Fibroblast of lung (primary cell): Measurements from ENCODE around the gene SAP130. TPM values are rescaled to one million over a fixed set of nuclear protein-coding genes. Genes with fewer than 3 reads are reported as not detected.

Experiments
- DNase-seq, 2 donors: peaks; one replicate each; pipeline versions ENCODE4 v3.0.0 to v3.0.0-alpha.2; 2010; ENCODE audit warnings: low read depth in 2 of 2
- H2AFZ ChIP-seq: 2 replicates; pipeline ENCODE4 v1.5.1; 2012; ENCODE audit warnings: low read length, control low read depth, inconsistent platforms
- H3K27ac ChIP-seq: 2 replicates; pipeline ENCODE4 v1.5.1; 2011; ENCODE audit warnings: low read length, control low read depth; ENCODE audit not compliant: insufficient read depth
- H3K27me3 ChIP-seq: 2 replicates; pipeline ENCODE4 v1.5.1; 2011; ENCODE audit warnings: mild to moderate bottlenecking, low read length; ENCODE audit not compliant: control insufficient read depth, insufficient read depth
- H3K36me3 ChIP-seq: 2 replicates; pipeline ENCODE4 v1.5.1; 2011; ENCODE audit warnings: low read length; ENCODE audit not compliant: control insufficient read depth, insufficient read depth
- H3K4me1 ChIP-seq: 2 replicates; pipeline ENCODE4 v1.5.1; 2011; ENCODE audit warnings: low read length; ENCODE audit not compliant: control insufficient read depth, insufficient read depth; ENCODE audit errors: extremely low read depth
- H3K4me2 ChIP-seq: 2 replicates; pipeline ENCODE4 v1.5.1; 2011; ENCODE audit warnings: low read length, control low read depth; ENCODE audit not compliant: insufficient read depth; ENCODE audit errors: extremely low read depth
- H3K4me3 ChIP-seq, 4 experiments: fragments of 200-600 bp in 1 of 4; sonication (generic) in 1 of 4; replicated peaks in 1 of 4; 2 replicates each; pipeline ENCODE4 v1.5.1; 2011 to 2016; ENCODE audit warnings: low read length in 4 of 4, low read depth in 3 of 4, mild to moderate bottlenecking in 3 of 4, control low read depth in 2 of 4, inconsistent platforms in 1 of 4, mixed read lengths in 1 of 4; ENCODE audit not compliant: insufficient read depth in 1 of 4; ENCODE audit errors: control extremely low read depth in 1 of 4
- H3K79me2 ChIP-seq: 2 replicates; pipeline ENCODE4 v1.5.1; 2012; ENCODE audit warnings: mild to moderate bottlenecking, low read length, inconsistent platforms; ENCODE audit not compliant: control insufficient read depth, insufficient read depth
- H3K9ac ChIP-seq: 2 replicates; pipeline ENCODE4 v1.5.1; 2011; ENCODE audit warnings: mild to moderate bottlenecking, low read length, control low read depth; ENCODE audit not compliant: insufficient read depth
- H3K9me3 ChIP-seq: 2 replicates; pipeline ENCODE4 v1.5.1; 2012; ENCODE audit warnings: low read depth, low read length; ENCODE audit not compliant: control insufficient read depth, insufficient read depth
- H4K20me1 ChIP-seq: 2 replicates; pipeline ENCODE4 v1.5.1; 2011; ENCODE audit warnings: low read length; ENCODE audit not compliant: control insufficient read depth, insufficient read depth; ENCODE audit errors: extremely low read depth
- EZH2 ChIP-seq: IDR thresholded peaks from 2 replicates; pipeline ENCODE4 v1.5.1; 2012; ENCODE audit warnings: low read length, control low read depth, mild to moderate bottlenecking; ENCODE audit errors: missing control alignments
- polyA plus RNA-seq, 2 donors: library from polyadenylated mRNA; depleted of rRNA in 1 of 2; stranded (reverse) in 1 of 2; unstranded in 1 of 2; fragments of >200 nt; gene quantifications; 2 replicates each; pipeline ENCODE4 v1.2.1, GENCODE V29; 2011 to 2012; ENCODE audit warnings: missing spikeins in 1 of 2
- total RNA-seq: library from RNA; depleted of rRNA; stranded (reverse); fragments of >200 nt; gene quantifications from 2 replicates; pipeline ENCODE4 v1.2.1, GENCODE V29; 2014
- TF ChIP-seq, protein P1 (sequence below), 2 donors: IDR thresholded peaks in 1 of 2; conservative IDR thresholded peaks in 1 of 2; 1 replicate in 1 of 2; 2 replicates in 1 of 2; pipeline ENCODE4 v1.5.1; 2011 to 2012; ENCODE audit warnings: low read length in 2 of 2, control low read depth in 1 of 2, inconsistent platforms in 1 of 2, low read depth in 1 of 2, mild to moderate bottlenecking in 1 of 2

Gene SAP130
- total and polyA plus RNA-seq, 2 donors (not counting 1 experiment from before 2014, with no cell fraction given), result 4.5 to 6.7 TPM

DNA sequence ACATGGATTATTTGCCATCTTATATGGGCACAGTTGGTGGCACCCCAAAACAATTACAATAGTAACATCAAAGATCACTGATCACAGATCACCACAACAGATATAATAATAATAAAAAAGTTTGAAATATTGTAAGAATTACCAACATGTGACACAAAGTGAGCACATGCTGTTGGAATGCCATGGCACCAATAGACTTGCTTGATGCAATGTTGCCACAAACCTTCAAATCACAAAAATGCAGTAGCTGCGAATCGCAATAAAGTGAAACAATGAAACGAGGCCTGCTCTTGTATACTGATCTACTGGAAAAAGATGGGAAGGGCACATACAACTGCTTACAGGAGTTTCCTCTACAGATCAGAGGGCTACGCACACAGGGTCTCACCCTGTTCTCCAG, 109.9 kb downstream of the SAP130 start:
- no peaks in the 10 kb centered on the region for H3K27me3 ChIP-seq
- TF ChIP-seq, protein P1, sequence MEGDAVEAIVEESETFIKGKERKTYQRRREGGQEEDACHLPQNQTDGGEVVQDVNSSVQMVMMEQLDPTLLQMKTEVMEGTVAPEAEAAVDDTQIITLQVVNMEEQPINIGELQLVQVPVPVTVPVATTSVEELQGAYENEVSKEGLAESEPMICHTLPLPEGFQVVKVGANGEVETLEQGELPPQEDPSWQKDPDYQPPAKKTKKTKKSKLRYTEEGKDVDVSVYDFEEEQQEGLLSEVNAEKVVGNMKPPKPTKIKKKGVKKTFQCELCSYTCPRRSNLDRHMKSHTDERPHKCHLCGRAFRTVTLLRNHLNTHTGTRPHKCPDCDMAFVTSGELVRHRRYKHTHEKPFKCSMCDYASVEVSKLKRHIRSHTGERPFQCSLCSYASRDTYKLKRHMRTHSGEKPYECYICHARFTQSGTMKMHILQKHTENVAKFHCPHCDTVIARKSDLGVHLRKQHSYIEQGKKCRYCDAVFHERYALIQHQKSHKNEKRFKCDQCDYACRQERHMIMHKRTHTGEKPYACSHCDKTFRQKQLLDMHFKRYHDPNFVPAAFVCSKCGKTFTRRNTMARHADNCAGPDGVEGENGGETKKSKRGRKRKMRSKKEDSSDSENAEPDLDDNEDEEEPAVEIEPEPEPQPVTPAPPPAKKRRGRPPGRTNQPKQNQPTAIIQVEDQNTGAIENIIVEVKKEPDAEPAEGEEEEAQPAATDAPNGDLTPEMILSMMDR (conservative IDR thresholded peaks at IDR 0.05 in 1 of 2, IDR thresholded peaks at IDR 0.05 in 1 of 2; ENCODE audit: low read depth in 1 of 2, low read length in 2 of 2), result no peak
- no peak for TF ChIP-seq EZH2
- no peaks in the 10 kb centered on the region for H3K4me1 ChIP-seq
- H3K9me3 ChIP-seq, result no peaks in the 10 kb centered on the region
- H3K36me3 ChIP-seq, result no peaks in the 10 kb centered on the region
- no peak overlapping the region for H3K4me2 ChIP-seq
- no peaks in the 10 kb centered on the region for H3K79me2 ChIP-seq
- no peak overlapping the region for H3K4me3 ChIP-seq
- H3K27ac ChIP-seq, result no peak overlapping the region
- DNase-seq, result peak; percentile 12 to 15
- no peak overlapping the region for H3K9ac ChIP-seq
- H4K20me1 ChIP-seq, result no peaks in the 10 kb centered on the region
- H2AFZ ChIP-seq, result no peak overlapping the region

DNA sequence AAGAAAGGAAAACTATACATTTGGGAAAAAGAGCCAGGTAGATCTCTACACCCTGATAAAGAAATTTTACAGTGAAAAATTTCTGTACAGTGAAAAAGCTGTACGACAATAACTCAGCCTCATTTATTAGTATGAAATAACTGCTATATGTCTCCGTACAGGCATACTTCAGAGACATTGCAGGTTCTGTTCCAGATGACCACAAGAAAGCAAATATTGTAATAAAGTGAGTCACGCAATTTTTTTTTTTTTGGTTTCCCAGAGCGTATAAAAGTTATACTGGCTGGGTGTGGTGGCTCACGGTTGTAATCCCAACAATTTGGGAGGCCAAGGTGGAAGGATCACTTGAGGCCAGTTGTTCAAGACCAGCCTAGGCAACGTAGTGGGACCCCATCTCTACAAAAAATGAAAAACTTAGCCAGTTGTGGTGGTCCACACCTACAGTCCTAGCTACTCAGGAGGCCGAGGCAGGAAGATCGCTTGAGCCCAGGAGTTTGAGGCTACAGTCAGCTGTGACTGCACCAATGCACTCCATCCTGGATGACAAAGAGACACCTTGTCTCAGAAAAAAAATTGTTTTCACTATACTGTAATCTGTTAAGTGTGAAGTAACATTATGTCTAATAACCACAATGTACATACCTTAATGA, 113.9 kb downstream of the SAP130 start:
- Histone ChIP-seq H3K27me3 (no peaks in the 10 kb centered on the region), H2AFZ (no peak overlapping the region), H3K36me3 (no peaks in the 10 kb centered on the region), H4K20me1 (no peaks in the 10 kb centered on the region), H3K79me2 (no peaks in the 10 kb centered on the region), H3K4me1 (no peaks in the 10 kb centered on the region), H3K4me2 (no peak overlapping the region), H3K27ac (no peak overlapping the region), H3K4me3 (no peak overlapping the region), H3K9ac (no peak overlapping the region), H3K9me3 (no peaks in the 10 kb centered on the region)
- TF ChIP-seq EZH2, result no peak
- TF ChIP-seq, protein P1 (conservative IDR thresholded peaks at IDR 0.05 in 1 of 2, IDR thresholded peaks at IDR 0.05 in 1 of 2; ENCODE audit: low read depth in 1 of 2, low read length in 2 of 2), result no peak
- no peak for DNase-seq

DNA sequence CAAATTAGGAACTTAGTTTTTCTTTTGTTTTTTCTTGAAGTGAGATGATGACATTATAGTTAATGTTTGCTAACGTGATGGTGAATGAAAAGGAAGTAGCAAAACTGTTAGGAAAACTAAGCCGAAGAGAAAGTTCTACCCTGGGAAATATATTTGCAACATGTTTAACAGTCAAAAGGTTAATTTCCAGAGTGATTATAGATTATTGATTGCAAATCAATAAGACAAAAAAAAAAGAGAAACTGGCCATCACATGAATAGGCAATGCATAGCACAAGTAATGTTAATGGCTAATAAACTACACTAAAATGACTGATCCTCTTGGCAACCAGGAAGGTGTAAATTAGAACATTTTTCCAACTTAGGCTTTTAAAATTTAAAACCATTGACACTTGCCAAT, 116.1 kb downstream of the SAP130 start:
- Histone ChIP-seq H3K36me3 (no peaks in the 10 kb centered on the region), H3K27me3 (no peaks in the 10 kb centered on the region), H3K4me1 (no peaks in the 10 kb centered on the region), H4K20me1 (no peaks in the 10 kb centered on the region), H3K9me3 (no peaks in the 10 kb centered on the region), H3K4me2 (no peak overlapping the region), H3K27ac (no peak overlapping the region), H3K4me3 (no peak overlapping the region), H3K9ac (no peak overlapping the region), H2AFZ (no peak overlapping the region), H3K79me2 (no peaks in the 10 kb centered on the region)
- DNase-seq, result no peak
- no peak for TF ChIP-seq EZH2
- TF ChIP-seq, protein P1 (conservative IDR thresholded peaks at IDR 0.05 in 1 of 2, IDR thresholded peaks at IDR 0.05 in 1 of 2; ENCODE audit: low read depth in 1 of 2, low read length in 2 of 2), result no peak
